NK-92 (cell line): ENCODE measurements around the gene PIGH.

Experiments used
- DNase-seq: peaks from one replicate; lab custom pipeline; 2025; ENCODE audit not compliant: unreplicated experiment; lab: John Stamatoyannopoulos, UW

PIGH gene

DNA sequence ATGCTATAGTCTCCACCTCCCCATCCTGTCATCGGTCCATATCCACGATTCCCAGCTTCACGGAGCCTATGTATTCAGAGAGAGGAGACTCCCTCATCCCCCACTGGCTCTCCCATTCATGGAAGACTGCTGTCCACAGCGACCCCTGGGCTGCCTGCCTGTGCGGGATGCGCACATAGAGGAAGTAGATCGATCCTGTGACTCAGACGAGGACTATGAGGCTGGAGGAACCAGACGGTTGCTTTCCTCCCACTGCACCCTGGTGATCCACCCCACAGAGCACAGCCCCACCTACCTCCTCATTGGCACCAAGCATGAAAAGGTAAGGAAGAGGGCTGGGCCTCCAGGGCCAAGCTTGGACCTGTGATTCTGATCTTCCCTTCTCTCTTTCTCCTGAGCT lies 24.4 kb downstream of the PIGH start:
- no peak for DNase-seq

DNA sequence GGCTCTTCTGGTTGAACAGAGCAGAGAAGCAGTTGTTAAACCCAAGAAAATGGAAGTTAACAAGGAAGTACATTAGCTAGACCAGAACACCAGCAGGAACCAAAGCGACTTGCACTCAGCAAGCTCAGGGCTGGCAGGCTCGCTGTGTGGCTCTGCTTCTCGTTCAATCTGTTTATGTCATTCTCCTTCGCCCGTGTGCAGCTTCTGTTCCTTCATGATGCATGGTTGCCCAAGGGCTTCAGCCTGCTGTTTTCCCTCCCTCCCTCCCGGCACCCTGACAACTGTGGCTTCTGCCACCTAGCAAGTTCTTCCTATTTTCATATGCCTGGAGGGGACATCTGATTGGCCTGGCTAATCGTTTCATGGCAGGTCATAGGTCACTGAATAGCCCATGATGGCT lies 25.3 kb downstream of the PIGH start:
- DNase-seq = no peak

DNA sequence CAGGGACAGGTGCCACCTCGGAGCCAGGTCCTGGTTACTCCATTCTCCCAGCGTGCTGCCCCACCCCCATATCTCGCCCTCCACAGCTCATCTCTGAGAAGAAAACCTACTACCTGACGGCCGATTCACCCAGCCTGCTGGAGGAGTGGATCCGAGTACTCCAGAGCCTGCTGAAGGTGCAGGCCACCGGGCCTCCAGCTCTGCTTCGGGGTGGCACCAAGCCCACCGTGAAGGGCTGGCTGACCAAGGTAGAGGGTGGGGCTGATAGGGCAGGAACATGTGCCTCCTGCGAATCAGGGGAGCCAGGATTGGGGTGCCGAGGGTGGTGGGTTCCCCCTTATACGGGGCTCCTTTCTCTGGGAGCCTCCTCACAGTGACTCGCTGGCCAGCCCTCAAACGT lies 25.9 kb downstream of the PIGH start:
- DNase-seq = no peak

DNA sequence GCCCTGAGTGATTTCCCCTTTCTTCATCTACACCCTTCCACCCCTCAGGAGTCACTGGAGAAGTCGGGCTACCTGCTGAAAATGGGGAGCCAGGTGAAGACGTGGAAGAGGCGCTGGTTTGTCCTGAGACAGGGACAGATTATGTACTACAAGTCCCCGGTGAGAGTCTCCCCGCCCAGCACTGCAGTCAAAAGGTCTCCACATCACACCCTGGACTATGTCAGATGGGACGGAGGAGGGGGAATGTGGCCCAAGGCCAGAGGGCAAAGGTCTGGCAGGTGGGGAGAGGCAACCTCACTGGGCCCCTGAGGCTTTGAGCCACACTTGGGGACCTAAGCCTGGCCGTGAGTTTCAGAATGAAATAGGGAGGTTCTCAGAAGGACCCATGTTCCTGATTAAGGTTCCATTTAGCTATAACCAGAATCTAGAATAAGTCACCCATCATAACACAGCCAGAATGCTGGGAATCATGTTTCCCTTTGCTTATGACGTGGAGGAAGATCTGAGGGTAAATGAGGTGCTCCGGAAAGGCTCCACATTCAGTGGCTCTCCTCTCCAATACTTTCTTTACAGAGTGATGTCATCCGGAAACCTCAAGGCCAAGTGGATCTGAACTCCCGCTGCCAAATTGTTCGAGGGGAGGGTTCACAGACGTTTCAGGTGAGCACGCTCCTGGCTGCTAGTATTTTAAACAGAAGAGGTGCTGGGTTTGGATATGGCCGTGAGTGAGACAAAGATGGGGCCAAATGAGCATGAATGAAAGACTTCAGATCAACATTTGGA lies 26.6 kb downstream of the PIGH start:
- DNase-seq = no peak

DNA sequence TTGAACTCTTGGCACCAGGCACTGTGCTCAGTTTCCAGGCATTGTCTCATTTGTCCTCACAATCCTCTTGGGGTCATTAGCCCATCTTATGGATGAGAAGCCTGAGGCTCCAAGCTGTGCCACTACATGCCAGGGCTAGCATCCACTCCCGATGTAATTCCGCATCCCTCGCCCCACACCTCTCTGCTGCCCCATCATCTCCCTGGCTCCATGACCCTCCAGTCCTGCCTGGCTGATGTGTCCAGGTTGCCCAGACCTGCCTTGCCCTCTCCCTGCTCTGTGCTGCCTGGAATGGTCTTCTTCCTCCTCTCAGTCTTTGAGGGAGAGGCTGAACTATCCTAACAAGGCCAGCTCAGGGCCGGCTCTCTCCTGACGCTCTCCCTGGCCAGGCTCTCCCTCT lies 27.5 kb downstream of the PIGH start:
- no peak for DNase-seq

DNA sequence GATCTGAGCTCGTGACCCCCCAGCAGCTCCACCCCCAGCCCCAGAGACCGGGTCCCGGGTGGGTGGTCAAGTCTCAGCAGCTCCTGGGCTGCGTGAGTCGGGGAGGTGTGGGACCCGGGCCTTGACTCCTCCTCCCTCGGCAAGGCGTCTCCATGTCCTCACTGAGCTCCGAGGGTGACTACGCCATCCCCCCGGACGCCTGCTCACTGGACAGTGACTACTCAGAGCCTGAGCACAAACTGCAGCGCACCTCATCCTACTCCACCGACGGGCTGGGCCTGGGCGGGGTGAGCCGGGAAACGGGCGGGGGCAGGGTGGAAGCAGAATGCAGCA lies 28.1 kb downstream of the PIGH start:
- no peak for DNase-seq

DNA sequence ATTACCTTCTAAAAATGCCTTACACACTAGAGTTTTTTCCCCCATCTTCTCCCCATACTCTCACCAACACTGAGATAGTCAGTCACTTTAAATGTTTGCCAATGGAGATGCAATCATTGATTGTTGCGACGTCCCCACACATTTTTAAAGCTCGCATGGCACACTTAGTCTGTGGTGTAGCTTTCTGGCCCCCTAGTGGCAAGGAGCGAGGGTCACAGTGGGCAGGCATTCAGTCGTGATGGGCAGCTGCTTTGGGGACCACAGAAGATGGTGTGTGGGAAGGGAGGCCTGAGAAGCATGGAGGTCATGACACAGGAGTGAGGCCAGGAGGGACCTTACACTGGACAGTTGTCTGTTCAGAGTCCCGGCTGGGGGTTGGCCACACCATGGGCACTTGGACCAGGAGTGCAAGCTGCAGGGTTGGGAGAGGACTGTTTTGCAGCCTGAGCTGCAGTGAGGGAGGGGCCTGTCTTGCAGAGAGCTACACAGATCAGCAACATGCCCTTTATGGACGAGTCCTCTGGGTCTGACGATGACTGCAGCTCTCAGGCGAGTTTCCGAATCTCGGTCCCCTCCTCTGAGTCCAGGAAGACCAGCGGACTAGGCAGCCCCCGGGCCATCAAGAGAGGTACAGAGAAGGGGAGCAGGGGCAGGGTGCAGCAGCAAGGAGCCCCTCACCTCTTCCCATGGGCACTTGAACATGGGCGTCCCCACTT lies 28.6 kb downstream of the PIGH start:
- DNase-seq = no peak

DNA sequence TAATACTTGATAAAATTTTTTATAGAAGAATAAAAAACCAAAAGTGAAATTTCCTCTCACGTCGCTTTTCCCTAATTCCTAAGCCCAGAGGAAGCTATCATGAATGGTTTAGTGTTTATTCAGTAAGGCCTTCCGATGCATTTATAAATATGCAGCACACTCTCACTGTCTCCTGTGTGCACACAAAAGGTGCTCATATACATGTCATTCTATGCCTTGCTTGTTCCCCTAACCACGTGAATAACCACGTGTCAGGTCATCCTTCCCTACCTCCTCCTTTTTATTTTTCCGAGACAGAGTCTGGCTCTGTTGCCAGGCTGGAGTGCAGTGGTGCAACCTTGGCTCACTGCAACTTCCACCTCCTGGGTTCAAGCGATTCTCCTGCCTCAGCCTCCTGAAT lies 29.6 kb downstream of the PIGH start:
- no peak for DNase-seq

DNA sequence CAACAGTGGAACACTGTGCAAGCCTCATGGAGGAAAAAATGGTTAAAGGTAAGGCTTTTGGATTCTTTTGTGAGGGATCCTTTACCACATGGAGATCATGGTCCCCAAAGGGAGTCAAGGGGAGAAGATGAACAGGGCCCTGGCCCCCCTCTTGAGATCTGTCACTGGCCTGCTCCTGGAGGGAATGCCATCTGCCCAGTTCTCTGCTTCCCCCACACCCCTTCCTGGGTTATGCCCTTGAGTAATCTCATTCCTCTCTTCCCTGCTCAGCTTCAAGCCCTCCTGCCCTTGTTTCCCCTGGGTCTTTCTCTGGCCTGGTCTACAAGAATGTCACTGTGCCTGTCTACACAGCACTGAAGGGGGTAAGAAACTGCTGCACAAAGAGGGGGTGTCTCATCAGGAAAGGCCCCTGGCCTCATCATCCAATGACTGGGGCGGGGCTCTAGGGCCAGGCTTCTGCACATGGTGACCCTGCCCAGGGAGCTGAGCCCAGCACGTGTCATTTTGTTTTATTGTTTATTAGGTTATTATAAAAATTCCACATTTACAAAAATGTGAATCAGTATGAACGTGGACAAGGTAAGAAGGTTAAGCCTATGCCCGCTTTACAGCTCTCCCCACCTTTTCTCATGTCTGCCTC lies 30.3 kb downstream of the PIGH start:
- DNase-seq = no peak

DNA sequence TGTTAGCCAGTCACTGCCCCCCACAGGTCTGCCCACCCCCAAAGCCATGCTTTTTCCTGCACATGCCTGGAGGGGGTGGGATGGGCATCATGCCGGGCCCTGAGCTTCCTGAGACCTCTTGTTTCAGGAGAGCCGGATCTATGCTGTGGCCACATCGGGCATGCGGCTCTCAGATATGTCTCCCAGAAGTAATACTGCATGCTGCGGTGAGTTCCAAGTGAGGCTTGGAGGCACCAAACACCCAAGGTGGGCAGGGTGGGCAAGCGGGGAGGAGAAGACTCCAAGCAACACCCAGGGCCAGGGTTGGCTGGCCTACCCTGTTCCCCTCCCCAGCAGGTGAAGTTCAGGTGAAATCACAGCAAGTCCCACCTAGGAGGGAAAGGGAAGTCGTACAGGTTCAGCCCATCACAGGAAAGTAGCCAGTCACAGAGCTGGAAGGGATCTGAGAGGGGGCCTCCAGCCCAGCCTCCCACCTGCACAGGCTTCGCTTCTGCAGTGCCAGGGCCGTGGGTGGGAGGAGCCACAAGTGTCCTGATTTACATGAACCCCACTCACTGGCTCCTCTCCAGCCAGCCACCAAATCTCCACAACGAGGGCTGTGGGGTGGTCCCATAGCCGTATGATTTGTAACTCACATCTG lies 30.9 kb downstream of the PIGH start:
- no peak for DNase-seq

DNA sequence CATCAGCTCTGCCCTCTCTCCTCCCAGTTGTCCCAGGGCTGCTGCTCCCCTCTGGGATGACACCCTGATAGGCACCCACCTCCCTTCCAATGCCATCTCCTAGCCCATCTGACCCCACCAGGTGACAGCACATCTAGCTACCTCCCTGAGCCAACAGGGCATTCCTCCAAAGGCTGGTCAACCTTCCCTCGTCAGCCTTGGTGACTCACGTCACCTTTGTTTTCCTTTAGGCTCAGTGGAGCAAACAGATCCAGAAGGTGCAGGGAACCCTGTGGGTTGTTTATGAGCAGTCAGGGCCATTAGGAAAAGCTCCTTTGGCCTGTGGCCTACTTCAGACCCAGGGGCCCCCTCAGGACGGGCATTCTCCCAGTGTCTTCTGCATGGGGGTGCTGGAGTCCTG lies 32.4 kb downstream of the PIGH start:
- no peak for DNase-seq

DNA sequence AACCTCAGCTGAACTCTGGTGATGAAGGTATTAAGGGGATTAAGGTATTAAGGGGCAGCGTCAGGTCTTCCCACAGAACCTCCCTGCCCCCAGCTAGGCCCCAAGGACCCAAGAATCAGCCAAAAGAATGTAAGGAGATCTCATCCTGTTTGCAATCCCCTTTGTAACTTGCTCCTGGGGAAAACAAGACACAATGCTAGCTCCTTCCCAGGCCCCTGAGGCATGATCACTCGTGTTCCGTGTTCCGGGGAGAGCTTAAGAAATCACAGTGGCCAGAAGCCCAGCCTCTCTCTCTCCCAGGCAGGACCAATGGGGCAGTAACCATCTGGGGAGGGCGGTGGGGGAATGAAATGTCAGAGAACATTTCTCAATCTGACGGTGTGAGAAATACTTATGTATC lies 33.2 kb downstream of the PIGH start:
- DNase-seq = no peak

DNA sequence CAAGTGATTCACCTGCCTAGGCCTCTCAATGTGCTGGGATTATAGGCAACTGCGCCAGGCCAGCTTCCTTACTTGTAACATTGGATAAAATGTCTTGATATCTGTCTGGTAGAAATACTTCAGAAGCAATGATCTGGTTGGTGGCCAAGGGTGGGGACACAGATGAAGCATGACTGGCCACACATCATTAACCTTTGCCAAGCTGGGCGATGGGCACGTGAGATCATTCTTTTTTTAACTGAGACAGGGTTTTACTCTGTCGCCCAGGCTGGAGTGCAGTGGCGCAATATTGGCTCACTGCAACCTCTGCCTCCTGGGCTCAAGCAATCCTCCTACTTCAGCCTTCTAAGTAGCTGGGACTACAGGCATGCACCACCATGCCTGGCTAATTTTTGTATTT lies 35.8 kb downstream of the PIGH start:
- DNase-seq = no peak

DNA sequence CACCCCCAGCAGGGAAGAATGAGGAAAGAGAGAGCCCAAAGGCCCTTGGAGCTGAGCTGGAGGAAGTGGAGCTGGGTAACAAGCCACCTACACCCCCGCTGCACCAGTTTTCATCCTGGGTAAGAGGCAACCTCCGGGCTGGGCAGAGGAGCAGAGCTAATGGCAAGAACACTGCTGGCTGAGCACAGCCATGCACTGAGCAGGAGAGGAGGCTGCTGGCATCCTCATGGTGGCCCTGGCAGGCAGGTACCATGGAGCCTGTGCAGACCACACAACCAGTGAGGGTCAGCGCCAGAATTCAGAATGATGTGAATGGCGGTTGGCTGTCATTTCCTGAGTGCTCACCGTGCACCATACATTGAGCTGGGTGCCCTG lies 37.3 kb downstream of the PIGH start:
- DNase-seq = no peak

DNA sequence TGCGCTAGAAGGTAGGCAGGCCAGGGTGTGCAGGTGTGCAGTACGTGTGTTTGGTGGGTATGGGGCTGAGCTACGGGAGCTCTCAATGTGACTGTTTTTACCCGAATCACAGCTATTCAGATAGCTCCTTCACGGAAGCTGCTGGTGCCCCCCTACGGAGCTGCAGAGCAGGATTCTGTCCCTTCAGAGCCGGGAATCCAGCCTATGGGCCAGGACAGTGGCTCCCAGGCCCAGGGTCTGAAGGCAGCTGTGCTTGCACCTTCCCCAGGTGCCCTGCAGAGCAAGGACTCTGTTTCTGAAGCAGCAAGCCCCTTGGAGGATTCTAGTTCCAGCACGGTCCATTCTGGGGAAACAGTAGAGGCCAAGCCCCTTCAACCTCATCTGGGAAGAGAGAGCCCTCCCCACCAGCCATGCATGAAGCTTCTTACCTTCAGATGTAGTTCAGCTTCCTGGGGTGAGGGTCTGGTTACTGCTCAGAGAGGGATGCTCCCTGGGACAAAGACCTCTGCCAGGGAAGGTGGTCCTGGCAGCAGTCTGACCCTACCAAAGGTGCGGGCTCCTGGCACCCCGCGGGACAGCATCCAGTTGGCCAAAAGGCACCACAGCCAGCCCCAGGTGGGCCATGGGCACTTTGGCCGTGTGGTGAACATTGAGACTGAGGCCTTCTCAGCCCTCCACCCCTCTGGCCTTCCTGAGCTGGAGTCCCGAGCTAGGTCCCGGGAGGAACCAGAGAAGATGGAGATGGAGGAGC lies 37.9 kb downstream of the PIGH start:
- no peak for DNase-seq

DNA sequence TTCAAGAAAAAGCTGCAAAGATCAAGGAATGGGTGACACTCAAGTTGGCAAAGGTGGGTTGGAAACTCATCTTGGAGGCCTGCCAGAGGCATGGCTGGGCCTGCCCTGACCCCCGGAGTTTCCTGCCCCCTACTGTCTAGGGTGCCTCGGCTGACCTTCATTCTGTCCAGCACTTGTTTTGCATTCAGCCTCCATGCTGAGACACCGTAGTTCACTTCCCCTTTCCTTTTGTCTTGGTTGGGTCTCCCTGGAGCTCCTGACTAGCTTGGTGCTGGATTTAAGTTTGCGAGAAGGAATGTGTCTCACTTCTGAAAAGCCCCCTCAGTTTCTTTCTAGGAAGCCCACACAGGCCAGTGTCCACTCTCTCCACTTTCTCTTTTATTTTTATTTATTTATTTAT lies 40.4 kb downstream of the PIGH start:
- DNase-seq = no peak

DNA sequence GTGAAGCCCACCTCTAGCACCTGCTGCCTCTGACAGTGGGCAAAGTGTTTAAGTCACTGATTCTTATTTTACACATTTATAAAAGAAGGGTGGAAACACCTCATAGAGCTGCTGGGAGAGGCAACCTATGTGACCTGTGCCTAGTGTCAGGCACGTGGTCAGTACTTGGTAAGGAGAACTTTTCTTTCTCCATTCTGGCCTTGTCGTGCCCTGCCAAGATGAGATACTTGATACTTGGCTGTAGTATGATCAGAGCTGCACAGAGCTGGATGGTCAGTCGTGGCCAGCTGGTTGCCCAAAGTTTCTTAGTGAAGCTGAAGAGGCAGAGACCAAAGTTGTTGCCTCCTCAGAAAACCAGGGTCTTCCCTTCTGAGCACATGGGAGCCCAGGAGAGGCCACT lies 42.4 kb downstream of the PIGH start:
- no peak for DNase-seq

DNA sequence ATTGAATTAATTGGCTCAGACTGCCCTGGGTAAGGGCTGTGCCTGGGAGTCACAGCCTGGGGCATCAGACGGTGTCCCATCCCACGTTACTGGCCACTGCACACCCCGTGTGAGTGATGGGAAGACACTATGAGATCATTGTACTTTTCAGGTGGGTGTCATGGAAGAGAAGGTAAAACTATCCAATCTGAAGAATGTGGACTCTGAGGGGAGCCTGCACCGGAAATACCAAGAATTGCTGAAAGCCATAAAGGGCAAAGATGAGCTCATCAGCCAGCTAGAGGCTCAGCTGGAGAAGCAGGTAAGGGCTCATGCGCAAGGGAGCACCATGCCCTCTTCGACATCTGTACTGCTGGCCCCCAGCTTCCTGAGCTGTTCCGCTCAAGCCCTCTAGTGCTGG lies 43.0 kb downstream of the PIGH start:
- no peak for DNase-seq

DNA sequence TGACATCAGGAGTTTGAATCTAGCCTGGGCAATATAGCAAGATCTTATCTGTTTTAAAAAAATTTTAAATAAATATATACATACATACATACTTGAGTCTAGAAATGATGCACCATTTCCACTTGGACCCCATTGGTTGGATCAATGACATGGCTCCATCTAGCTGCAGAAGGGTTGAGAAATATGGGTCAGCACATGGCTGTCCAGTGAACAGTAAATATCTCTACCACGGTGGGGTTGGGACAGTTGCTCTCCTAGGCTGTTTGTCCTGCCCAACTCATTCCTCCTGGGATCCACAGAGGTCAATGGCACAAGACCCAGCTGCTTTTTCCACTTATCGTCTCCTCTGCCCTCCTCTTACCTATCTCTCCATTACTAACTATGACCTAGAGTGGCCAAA lies 43.4 kb downstream of the PIGH start:
- DNase-seq = no peak

DNA sequence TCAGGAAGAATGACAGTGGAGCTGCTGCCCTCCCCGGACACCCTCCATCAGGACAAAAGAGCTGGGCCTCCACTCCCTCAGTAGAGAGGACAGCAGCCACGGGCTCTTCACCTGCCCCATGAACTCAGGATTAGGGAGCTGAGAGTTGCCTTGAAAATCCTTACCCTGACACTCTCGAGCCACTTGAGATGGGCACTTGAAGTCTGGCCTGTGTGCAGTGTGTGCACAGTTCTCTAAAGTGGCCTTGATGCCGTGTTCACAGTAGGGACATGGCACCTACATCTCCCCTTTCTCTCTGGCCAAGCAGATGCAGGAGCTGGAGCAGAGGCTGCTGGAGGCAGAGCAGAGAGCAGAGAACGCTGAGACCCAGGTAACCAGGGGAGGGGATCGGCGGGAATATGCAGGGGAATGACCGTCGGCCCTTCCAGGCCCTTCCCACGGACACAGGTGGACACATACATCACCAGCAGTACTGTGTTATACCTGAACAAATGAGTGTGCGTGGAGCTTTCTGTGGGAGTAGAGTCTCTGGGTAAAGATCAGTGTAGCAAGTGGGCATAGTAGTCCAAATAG lies 44.5 kb downstream of the PIGH start:
- DNase-seq = no peak

DNA sequence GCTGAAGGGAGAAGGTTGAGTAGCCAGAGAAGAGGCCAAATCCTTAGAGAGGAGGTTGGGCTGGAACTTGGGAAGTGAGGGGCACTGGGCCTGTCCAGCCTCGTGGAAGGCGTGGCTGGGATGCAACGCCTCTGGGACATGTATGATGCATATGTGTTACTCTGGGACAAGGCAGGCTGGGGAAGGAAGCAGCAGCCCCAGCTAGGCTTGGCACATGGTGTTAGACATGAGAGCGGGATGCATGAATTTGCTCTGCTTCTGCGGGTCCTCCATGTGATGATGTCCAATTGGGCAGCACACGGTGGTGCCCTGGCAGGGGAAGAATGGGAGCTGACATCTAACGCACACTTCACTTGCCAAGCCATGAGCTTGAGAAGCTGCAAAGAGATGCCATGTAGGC lies 45.7 kb downstream of the PIGH start:
- no peak for DNase-seq
